ENCODE results near the gene CEBPG. TPM values are rescaled to one million over a fixed set of nuclear protein-coding genes. Genes with fewer than 3 reads are reported as not detected.

The CEBPG gene
- total RNA-seq, 6 experiments from 2014 or later: 15.0 to 32.3 (median 27.1) TPM

GRCh38 chr19:33402421-33403220 lies 29.1 kb downstream of the CEBPG start:
- Histone ChIP-seq H3K27ac (peak overlapping the region; percentile 83 to 99 (median 96)), H3K4me1 (peaks cover 0 to 89% (median 45%) of the 10 kb centered on the region in 4 donors), H3K4me3 (no peak overlapping the region), H3K27me3 (no peaks in the 10 kb centered on the region), H3K36me3 (no peaks in the 10 kb centered on the region), H3K9me3 (no peaks in the 10 kb centered on the region)
- DNase-seq: peak in 2 of 3 donors; percentile 32 to 66
- TF ChIP-seq POLR2A (IDR thresholded peaks at IDR 0.05): no peak
- TF ChIP-seq CTCF (IDR thresholded peaks at IDR 0.05): peak in 3 of 4 donors; percentile 8 to 28 (median 26)
- intact Hi-C loops (cut with DNase I): loop anchor here (5.0 to 10.0 kb wide), 3 partner anchors 68 to 100 kb away; partner anchors contain the start of gene CEBPA (in 2 of the 2)
- ATAC-seq: no peak
- WGBS (ENCODE audit: insufficient coverage, low coverage, low lambda C conversion rate, missing lambda C conversion rate): 64% methylated on average over 5 of the region's 18 CpGs

GRCh38 chr19:33403221-33403972 lies 29.9 kb downstream of the CEBPG start:
- ATAC-seq (peak; percentile 35 to 53 (median 45)), DNase-seq (peak; percentile 82 to 92 (median 91))
- no peak overlapping the region for H3K4me3 ChIP-seq
- H3K27ac ChIP-seq: peak overlapping the region; percentile 83 to 99 (median 96)
- peaks cover 0 to 81% (median 41%) of the 10 kb centered on the region in 4 donors for H3K4me1 ChIP-seq
- H3K27me3 ChIP-seq: no peaks in the 10 kb centered on the region
- H3K9me3 ChIP-seq: no peaks in the 10 kb centered on the region
- intact Hi-C loops (cut with DNase I): loop anchor here (5.0 to 10.0 kb wide), 3 partner anchors 69 to 101 kb away; partner anchors contain the start of gene CEBPA (in 2 of the 2)
- H3K36me3 ChIP-seq: no peaks in the 10 kb centered on the region
- TF ChIP-seq POLR2A (IDR thresholded peaks at IDR 0.05) (peak; percentile 47), CTCF (IDR thresholded peaks at IDR 0.05) (no peak)
- WGBS (ENCODE audit: insufficient coverage, low coverage, low lambda C conversion rate, missing lambda C conversion rate): 30% methylated on average over 3 of the region's 18 CpGs

- ATAC-seq (no peak), DNase-seq (no peak)
- no peaks in the 10 kb centered on the region for H3K36me3 ChIP-seq
- H3K4me3 ChIP-seq: no peak overlapping the region
- WGBS (ENCODE audit: insufficient coverage, low coverage, low lambda C conversion rate, missing lambda C conversion rate): 50% methylated on average over 1 of the region's 6 CpGs
- intact Hi-C loops (cut with DNase I): loop anchor here (5.0 to 10.0 kb wide), 3 partner anchors 69 to 102 kb away; partner anchors contain the start of gene CEBPA (in 2 of the 2)
- no peaks in the 10 kb centered on the region for H3K27me3 ChIP-seq
- no peaks in the 10 kb centered on the region for H3K9me3 ChIP-seq
- H3K4me1 ChIP-seq: peaks cover 0 to 78% (median 40%) of the 10 kb centered on the region in 4 donors
- TF ChIP-seq POLR2A (IDR thresholded peaks at IDR 0.05) (no peak), CTCF (IDR thresholded peaks at IDR 0.05) (no peak)
- peak overlapping the region; percentile 83 to 99 (median 96) for H3K27ac ChIP-seq
Observed at GRCh38 chr19:33403973-33404304, 30.4 kb downstream of the CEBPG start.

- Histone ChIP-seq H3K4me1 (peaks cover 0 to 71% (median 36%) of the 10 kb centered on the region in 4 donors), H3K27me3 (no peaks in the 10 kb centered on the region), H3K9me3 (no peaks in the 10 kb centered on the region), H3K36me3 (peaks cover 0 to 4% (median 0%) of the 10 kb centered on the region in 4 donors), H3K4me3 (no peak overlapping the region), H3K27ac (peak overlapping the region; percentile 83 to 99 (median 96))
- TF ChIP-seq POLR2A (IDR thresholded peaks at IDR 0.05): no peak
- TF ChIP-seq CTCF (IDR thresholded peaks at IDR 0.05): no peak
- WGBS (ENCODE audit: insufficient coverage, low coverage, low lambda C conversion rate, missing lambda C conversion rate): 64% methylated on average over 11 of the region's 18 CpGs
- no peak for ATAC-seq
- intact Hi-C loops (cut with DNase I): loop anchor here (5.0 to 10.0 kb wide), 4 partner anchors 70 to 167 kb away; partner anchors contain the start of gene CEBPA (in 2 of the 2)
- peak in 2 of 3 donors; percentile 17 to 45 for DNase-seq
Observed at GRCh38 chr19:33404506-33405253, 31.2 kb downstream of the CEBPG start.
